Superior temporal gyrus (tissue), 1 donor: Measurements from ENCODE around the gene USP2.

Experiments
- DNase-seq: peaks from one replicate; pipeline ENCODE4 v3.0.0-alpha.2; 2016; ENCODE audit errors: extremely low spot score

Gene USP2

DNA sequence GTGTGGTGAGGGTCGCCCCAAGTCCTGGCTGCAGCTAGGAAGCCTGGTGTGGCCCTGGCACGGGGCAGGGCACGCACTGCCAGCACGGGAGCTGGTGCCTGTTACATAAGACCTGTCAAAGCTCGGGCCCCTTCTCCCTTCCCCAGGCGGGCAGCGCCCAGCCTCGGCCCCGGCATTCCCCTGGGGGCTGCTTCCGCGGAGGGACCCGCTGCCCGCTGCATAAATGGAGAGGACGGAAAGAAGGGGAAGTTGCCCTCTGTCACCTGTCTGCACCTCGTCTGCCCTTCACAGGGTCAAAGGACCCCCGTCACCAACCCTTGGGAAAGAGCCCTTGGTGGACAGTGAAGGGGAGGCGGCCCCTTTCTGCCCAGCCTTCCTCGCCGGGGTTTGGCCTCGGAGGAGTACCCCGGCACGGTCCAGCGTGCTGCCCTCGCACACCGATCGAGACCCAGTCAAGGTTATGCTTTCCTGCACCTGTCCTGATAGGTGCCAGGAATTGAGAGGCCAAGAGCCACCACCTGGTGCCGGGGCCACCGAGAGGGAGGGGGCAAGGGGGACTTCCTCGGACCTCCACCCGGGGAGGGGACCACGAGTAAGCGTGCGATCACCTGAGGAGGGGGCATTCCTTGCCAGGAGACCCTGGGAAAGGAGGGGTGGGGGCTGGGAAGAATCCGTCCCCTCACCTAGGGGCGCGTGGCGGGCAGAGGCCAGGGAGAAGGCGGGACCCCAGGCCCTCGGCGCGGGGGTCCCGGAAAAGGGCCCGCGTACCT lies 18.2 kb downstream of the USP2 start:
- no peak for DNase-seq

GRCh38 chr11:119362741-119363080 lies 18.8 kb downstream of the USP2 start:
- no peak for DNase-seq

- no peak for DNase-seq
Measured at GRCh38 chr11:119361941-119362725, 19.4 kb downstream of the USP2 start.

DNA sequence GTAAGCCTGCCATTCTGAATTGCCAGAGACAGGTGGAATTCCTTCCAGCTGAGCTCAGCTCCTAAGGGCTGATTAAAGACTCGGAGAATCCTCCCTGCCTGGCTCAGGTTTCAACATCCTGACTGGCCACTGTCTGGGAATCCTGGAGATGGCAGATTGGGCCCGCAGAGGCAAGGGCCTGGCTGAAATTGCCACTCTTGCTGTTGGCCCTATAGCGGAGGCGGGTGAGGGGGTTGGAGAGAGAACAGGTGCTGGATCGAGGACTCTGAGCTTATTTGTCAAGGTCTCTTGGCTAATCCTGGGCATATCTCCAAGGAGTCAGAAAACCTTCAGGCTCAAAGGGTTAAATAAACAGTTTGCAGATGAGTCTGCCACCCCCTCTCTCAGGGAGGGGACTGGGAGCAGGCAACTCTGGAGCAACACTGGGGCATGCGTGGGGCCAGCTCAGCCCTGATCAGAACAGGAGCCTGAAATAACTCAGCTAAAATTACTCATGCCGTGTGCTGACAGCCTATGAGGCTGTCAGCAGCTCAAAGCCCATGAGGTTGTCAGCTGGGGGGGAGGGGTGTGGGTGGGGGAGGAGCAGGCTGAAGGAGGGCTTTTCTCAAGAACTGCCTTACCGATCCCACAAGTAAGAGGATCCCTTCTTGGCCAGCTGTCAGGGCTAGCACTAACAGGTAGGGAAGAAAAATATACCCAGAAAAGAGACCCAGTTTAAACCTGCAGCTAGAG lies 20.3 kb downstream of the USP2 start:
- DNase-seq, result no peak

GRCh38 chr11:119359365-119360214 lies 21.9 kb downstream of the USP2 start:
- no peak for DNase-seq

- no peak for DNase-seq
Measured at GRCh38 chr11:119357074-119357473, 24.4 kb downstream of the USP2 start.

DNA sequence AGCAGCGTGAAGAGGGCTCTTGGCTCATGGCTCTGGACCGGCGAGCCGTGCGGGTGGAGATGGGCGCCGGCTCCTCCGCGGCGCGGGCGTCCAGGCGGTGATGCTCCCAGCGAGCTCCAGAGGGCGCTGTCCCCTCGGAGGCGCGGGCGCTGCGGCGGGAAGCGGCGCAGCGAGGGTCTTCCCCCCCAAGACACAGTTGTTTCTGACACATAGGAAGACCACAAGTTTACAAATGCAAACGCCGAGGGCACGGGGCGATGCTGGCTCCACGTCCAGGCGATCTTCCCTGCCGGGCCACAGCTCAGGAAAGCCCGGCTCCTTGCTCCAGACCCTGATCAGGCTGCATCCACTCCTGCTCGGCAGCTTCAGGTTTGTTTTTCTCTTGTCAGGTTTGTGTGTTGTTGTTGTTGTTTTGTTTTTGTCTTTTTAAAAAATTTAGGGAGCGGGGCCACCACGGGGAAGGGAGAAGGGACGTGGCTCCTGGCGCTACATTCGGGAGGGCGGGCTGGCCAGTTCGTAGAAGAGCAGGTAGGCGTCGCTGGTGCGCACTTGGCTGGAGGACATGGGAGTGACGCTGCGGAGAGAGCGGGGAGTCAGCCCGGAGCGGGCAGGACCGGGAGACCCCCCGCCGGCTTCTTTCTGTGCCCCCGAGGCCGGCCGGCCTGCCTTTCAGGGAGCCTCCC lies 25.0 kb downstream of the USP2 start:
- DNase-seq, result peak; percentile 78

- no peak for DNase-seq
Measured at GRCh38 chr11:119355091-119355843, 26.2 kb downstream of the USP2 start.

- DNase-seq, result peak; percentile 59
Measured at GRCh38 chr11:119352857-119353260, 28.6 kb downstream of the USP2 start.

DNA sequence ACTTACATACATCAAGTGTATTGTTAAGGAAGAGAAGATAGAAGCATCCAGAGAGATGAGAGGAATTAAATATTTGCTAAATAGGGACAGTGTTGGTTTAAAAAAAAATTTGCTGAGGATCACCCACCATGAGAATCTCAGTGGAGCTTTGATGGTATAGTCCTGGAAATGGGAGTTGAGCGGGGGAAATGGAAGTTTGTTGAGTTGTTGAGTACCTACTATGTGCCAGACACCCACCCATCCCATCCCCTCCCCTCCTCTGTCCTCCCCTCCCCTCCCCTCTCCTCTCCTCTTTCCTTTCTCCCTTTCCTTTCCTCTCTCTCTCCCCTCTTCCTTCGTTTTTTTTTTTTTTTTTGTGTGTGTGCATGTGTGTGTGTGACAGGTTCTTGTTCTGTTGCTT lies 30.3 kb downstream of the USP2 start:
- no peak for DNase-seq

- no peak for DNase-seq
Measured at GRCh38 chr11:119350302-119350701, 31.2 kb downstream of the USP2 start.

DNA sequence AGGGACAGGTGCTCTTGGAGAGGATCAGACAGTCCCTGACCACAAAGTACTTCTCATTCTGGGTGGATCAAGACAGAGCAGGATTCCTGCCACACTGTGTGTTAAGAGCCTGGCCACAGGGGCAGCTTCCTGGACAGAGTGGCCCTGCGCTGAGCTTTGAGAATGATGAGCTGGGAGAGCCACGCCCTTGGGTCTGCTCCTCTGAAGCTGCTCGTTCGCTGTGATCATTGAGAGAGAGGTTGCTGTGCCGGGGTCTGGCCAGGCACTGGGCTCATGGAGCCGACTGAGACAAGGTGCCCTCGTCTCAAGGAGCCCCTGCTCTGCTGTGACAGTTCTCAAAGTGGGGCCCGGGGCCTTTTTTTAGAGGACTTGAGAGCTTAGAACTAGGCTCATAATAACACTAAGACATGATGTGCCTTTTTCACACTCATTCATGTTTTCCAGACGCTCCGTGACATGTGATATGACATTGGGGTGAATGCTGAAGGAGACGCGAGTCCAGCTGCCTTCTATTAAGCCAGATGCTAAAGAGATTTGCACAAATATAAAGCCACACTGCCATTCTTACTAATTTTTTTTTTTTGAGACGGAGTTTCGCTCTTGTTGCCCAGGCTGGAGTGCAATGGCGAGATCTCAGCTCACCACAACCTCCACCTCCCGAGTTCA lies 33.4 kb downstream of the USP2 start:
- no peak for DNase-seq

GRCh38 chr11:119347242-119347641 lies 34.2 kb downstream of the USP2 start:
- DNase-seq, result no peak

- no peak for DNase-seq
Measured at GRCh38 chr11:119346605-119347004, 34.9 kb downstream of the USP2 start, which contains the start of gene MFRP. TSS of gene MFRP (minus strand) at chr11:119346705. CDS start at chr11:119346513, 192 bp downstream.

DNA sequence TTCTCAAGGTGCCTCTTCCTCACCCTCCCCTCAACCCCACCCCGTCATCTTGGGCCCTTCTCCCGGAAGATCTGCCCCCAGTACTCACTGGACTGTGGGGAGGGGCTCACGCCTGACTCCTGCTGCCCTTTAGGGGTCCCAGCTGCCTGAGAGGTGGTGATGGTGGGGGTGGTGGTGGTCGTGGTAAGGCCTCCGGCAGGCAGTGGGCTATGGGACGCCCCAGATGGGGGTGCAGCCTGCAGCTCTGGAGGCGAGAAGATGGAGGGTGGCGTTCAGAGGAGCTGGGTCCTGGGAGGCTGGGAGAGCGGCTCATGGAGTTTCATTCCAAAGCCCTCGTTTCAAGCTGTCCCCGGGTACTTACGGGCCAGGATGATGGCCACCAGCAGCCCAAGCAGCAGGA lies 35.8 kb downstream of the USP2 start:
- DNase-seq, result no peak

DNA sequence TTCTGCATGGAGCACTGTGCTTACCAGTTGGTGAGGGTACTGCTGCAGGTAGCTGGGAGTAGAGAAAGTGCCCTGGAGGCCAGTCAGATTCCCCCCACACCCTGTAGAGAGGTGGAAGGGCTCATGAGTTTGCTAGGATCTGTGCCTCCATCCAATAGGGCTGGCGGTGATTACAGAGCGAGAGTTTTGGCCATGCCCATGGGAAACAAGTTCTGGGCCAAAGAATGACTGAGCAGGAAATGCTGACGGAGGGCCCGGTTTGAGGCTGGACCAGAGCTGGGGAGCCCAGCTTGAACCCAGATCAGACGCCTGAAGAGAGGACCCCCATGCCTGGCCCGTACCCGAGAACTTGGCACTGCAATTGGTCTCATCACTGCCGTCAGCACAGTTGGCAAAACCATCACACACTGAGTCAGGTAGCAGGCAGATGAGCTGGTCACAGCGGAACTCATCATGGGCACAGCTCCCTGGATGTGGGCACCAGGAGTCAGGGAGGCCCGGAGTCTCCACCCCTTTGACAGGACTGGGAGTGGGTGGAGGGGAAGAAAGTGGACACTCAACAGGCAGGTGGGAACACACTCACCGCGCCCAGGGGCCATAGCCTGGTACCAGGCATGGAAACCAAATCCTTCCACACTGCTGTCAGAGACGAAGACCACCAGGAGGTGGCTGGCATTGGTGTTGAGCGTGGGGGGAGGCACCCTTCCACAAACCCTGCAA lies 37.0 kb downstream of the USP2 start:
- no peak for DNase-seq

GRCh38 chr11:119343726-119344125 lies 37.8 kb downstream of the USP2 start:
- no peak for DNase-seq

GRCh38 chr11:119342362-119343130 lies 38.9 kb downstream of the USP2 start:
- no peak for DNase-seq

DNA sequence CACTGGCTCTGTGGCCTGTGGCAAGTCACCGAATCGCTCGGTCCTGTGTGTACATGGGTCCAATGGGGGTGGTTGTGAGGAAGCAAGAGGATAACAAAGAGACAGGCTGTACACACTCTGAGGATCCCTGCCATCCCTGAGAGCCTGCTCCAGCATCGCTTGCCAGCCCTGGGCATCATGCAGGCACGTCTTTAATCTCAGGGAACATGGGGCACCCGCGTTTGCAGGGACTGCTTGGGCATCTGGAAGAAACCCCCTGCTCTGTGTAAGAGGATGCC lies 39.5 kb downstream of the USP2 start:
- no peak for DNase-seq
